Muscle layer of colon (tissue), 2 donors: Measurements from ENCODE around the gene SERPINA1.
"Not testable (repeated sequence)": the region's sequence is repeated elsewhere in the genome, so short reads cannot be mapped to it uniquely, and the experiment has no call there.

Experiments used
- H3K27ac ChIP-seq: one replicate; pipeline ENCODE4 v1.7.0; 2013; ENCODE audit warnings: low read depth, mild to moderate bottlenecking, low read length, moderate library complexity
- H3K27me3 ChIP-seq, 2 donors: one replicate each; pipeline ENCODE4 v1.7.0; 2013; ENCODE audit warnings: low read length in 2 of 2, mild to moderate bottlenecking in 2 of 2; ENCODE audit not compliant: insufficient read depth in 2 of 2, control insufficient read depth in 1 of 2
- H3K36me3 ChIP-seq: one replicate; pipeline ENCODE4 v1.7.0; 2013; ENCODE audit warnings: mild to moderate bottlenecking, low read length; ENCODE audit not compliant: insufficient read depth
- H3K4me1 ChIP-seq: one replicate; pipeline ENCODE4 v1.7.0; 2013; ENCODE audit warnings: mild to moderate bottlenecking, low read length; ENCODE audit not compliant: insufficient read depth
- H3K4me3 ChIP-seq, 2 donors: one replicate each; pipeline ENCODE4 v1.7.0; 2013; ENCODE audit warnings: low read length in 2 of 2, low read depth in 1 of 2, mild to moderate bottlenecking in 1 of 2, moderate library complexity in 1 of 2
- H3K9ac ChIP-seq: one replicate; pipeline ENCODE4 v1.7.0; 2013; ENCODE audit warnings: low read length
- H3K9me3 ChIP-seq: one replicate; pipeline ENCODE4 v1.7.0; 2013; ENCODE audit warnings: mild to moderate bottlenecking, low read length
- donor health status: abdominal sarcoma.
- donor health status: Adenocarcinoma of cecum.

The SERPINA1 gene

DNA sequence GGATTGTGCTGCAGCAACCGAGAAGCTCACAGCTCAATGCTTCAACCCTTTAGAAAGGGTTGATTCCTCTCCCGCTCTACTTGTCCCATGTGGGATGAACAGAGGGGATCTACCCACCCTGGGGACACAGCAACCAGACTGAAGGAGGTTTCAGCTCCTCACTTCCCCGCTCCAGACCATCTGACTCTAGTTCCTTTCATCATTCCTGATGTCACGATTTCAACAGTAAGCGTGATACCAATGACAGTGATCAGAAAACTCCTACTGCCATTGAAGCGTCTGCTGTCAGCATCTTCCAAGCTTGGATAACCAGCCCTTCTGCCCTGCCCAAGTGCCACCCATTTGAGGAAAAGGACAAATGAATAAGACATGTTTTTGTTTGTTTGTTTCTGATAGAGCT lies 14.3 kb downstream of the SERPINA1 start:
- no peaks in the 10 kb centered on the region for H3K27me3 ChIP-seq
- H3K9ac ChIP-seq = no peak overlapping the region
- H3K4me3 ChIP-seq = no peak overlapping the region
- H3K36me3 ChIP-seq = no peaks in the 10 kb centered on the region
- H3K27ac ChIP-seq = no peak overlapping the region
- no peaks in the 10 kb centered on the region for H3K9me3 ChIP-seq
- H3K4me1 ChIP-seq = no peaks in the 10 kb centered on the region

DNA sequence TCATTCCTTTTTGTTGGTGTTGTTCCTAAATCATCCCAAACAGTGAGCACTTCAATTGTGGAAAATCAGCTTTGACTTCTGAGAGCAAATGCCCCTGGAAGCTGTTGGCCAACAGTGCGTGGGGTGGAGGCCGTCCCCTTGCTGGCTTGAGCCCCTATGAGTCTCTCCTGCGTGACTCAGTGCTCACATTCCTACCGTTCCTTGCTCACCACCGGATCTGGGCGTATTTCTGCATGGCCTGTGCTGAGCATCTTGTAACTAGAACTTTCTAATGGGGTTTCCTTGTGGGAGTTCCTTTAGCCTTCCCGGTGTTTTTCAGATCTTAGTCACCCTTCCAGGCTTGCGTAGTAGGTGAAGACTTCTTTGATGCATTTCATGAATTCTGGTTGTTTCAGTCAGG lies 14.7 kb downstream of the SERPINA1 start:
- H3K9me3 ChIP-seq = no peaks in the 10 kb centered on the region
- no peaks in the 10 kb centered on the region for H3K36me3 ChIP-seq
- H3K27ac ChIP-seq = no peak overlapping the region
- no peaks in the 10 kb centered on the region for H3K27me3 ChIP-seq
- no peak overlapping the region for H3K9ac ChIP-seq
- no peak overlapping the region for H3K4me3 ChIP-seq
- H3K4me1 ChIP-seq = no peaks in the 10 kb centered on the region

GRCh38 chr14:94372021-94372605 lies 16.3 kb downstream of the SERPINA1 start:
- H3K36me3 ChIP-seq = no peaks in the 10 kb centered on the region
- no peak overlapping the region for H3K9ac ChIP-seq
- no peaks in the 10 kb centered on the region for H3K4me1 ChIP-seq
- no peak overlapping the region for H3K27ac ChIP-seq
- H3K9me3 ChIP-seq = no peaks in the 10 kb centered on the region
- H3K4me3 ChIP-seq = no peak overlapping the region
- no peaks in the 10 kb centered on the region for H3K27me3 ChIP-seq

DNA sequence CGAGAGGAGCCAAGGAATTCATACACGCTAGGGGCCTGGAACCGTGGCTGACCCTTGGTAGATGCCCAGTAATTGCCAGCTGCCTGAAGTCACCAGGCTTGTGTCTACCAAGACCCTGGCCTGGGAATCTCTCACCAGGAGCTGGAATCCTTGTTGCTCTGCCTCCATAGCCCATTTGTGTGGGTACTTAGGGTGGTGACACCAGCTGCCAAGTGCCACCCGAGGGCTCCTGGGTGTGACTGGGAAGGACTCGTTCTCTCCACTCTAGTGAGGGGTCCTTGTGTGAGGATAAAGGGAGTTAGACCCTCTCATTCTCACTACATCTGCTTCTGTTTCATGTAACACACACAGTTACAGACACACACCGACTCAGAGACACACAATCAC lies 17.9 kb downstream of the SERPINA1 start:
- no peak overlapping the region for H3K9ac ChIP-seq
- H3K9me3 ChIP-seq = no peaks in the 10 kb centered on the region
- no peak overlapping the region for H3K4me3 ChIP-seq
- no peak overlapping the region for H3K27ac ChIP-seq
- H3K27me3 ChIP-seq = no peaks in the 10 kb centered on the region
- no peaks in the 10 kb centered on the region for H3K36me3 ChIP-seq
- no peaks in the 10 kb centered on the region for H3K4me1 ChIP-seq

DNA sequence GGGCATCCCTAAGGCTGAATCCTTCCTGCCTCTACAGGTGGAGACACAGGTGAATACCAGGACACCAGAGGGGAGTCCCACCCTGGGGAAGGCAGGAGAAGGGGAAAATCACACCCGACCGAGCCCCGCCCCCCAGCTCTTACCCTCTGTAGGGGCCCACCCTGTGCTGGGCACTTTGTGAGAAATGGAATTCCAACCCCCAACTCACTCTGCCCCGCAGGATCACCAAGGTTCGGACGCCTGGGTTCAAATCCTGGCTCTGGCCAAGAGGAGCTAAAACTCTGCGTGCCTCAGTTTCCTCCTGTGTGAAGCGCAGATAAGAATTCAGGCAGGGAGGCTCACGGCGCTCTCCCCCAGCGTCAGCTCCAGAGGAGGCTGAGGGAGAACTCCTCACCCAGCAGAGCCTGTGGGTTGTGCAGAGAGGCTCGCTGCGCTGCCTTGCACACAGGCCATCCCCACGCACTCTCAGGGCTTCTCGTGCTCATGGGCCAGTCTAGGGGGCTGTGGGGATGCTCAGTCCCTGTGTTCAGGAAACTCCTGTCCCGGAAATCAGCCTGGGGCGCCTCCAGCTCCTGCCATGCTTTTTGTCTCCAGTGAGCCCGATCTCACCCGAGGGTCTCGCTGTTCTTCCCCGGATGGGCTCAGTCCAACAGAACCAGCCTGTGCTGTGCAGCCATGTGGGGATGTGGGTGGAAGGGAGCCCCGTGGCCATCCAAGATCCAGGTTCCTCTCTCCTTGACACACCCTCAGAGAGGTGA lies 18.5 kb downstream of the SERPINA1 start:
- H3K9ac ChIP-seq, H3K27me3 ChIP-seq, H3K36me3 ChIP-seq, H3K27ac ChIP-seq, H3K4me3 ChIP-seq, H3K9me3 ChIP-seq, H3K4me1 ChIP-seq: not testable (repeated sequence)

GRCh38 chr14:94368956-94369355 lies 19.4 kb downstream of the SERPINA1 start:
- no peak overlapping the region for H3K27ac ChIP-seq
- H3K4me3 ChIP-seq = no peak overlapping the region
- H3K27me3 ChIP-seq = no peaks in the 10 kb centered on the region
- no peaks in the 10 kb centered on the region for H3K9me3 ChIP-seq
- no peak overlapping the region for H3K9ac ChIP-seq
- no peaks in the 10 kb centered on the region for H3K4me1 ChIP-seq
- no peaks in the 10 kb centered on the region for H3K36me3 ChIP-seq

- Histone ChIP-seq H3K27me3 (no peaks in the 10 kb centered on the region), H3K4me1 (no peaks in the 10 kb centered on the region), H3K27ac (no peak overlapping the region), H3K4me3 (no peak overlapping the region), H3K36me3 (no peaks in the 10 kb centered on the region), H3K9ac (no peak overlapping the region), H3K9me3 (no peaks in the 10 kb centered on the region)
These were observed 20.2 kb downstream of the SERPINA1 start for GRCh38 chr14:94368243-94368590.

DNA sequence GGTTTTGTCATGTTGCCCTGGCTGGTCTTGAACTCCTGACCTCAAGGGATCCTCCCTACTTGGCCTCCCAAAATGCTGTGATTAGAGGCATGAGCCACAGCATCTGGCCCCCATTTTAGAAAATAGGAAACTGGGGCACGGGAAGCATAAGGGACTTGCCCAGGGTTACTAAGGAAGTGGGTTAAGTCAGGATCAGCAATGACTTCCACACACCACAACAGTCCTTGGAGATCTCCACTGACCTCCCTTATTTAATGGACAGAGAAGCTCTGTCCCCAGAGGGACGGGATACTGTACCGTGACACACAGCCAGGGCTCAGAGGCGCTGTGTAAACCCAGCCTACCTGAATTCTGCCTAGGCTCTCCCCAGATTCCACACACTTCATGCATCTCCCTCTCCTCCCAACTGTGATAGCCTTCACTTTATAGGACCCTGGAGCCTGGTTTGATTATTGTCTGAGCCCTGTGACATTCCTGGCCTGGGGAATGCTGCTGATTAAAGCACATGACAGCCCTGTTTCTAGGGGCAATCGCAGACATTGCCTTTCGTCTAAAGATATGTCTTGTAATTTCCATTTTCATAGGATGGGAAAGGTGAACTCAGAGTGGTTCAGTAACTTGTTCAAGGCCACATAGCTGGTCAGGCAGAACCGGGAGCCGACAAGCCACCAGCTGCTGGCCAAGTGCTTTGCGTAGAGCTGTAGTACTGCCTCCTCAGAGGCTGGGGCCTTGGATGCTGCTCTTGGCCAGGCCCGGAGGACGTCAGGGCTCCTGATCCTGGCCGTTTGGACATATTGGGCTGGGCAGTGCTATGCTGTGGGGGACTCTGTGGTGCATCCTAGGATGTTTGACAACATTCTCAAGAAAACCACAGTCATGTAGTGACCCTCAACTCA lies 20.8 kb downstream of the SERPINA1 start:
- no peak overlapping the region for H3K4me3 ChIP-seq
- H3K36me3 ChIP-seq = no peaks in the 10 kb centered on the region
- H3K4me1 ChIP-seq = no peaks in the 10 kb centered on the region
- H3K27ac ChIP-seq = no peak overlapping the region
- H3K9me3 ChIP-seq = no peaks in the 10 kb centered on the region
- no peak overlapping the region for H3K9ac ChIP-seq
- no peaks in the 10 kb centered on the region for H3K27me3 ChIP-seq

DNA sequence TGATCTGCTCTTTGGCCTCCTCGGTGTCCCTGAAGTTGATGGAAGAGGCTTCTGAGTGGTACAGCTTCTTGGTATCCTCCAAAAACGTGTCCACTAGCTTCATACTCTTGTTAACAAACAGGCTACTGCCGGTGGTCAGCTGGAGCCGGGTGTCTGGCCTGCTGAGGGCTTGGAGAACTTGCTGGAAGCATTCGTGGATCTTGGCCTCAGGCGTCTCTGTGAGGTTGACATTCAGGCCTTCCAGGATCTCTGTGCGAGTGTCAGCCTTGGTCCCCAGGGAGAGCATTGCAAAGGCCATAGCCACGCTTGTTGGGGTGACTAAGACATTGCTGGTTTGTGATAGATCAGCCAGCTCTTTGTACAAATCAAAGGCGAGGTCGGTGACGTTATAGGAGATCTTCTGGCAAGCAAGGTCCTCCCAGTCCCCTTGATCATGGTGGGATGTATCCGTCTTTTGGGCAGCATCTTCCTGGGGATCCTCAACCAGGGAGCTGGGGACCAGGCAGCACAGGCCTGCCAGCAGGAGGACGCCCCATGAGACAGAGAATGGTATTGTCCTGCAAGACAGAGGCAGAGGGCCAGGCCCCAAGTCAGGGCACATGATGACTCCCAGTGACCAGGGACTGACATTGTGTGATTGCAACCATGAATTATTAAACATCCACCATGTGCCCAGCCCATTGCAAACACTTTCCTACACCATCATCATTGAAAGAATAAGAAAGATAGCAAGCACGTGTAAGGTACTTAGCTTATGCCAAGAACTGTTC lies 22.1 kb downstream of the SERPINA1 start, which contains the start of gene SERPINA2:
TSS of gene SERPINA2 (minus strand) at position 553 of the 770 bp plus-strand sequence.
- H3K9me3 ChIP-seq = no peaks in the 10 kb centered on the region
- no peak within 1 kb of the TSS for H3K27ac ChIP-seq
- H3K27me3 ChIP-seq = no peaks in the 10 kb centered on the region
- H3K36me3 ChIP-seq = no peaks in the 10 kb centered on the region
- no peak within 1 kb of the TSS for H3K4me3 ChIP-seq
- H3K4me1 ChIP-seq = no peaks in the 10 kb centered on the region
- no peak within 1 kb of the TSS for H3K9ac ChIP-seq

GRCh38 chr14:94365624-94366023 lies 22.8 kb downstream of the SERPINA1 start:
- H3K4me1 ChIP-seq = no peaks in the 10 kb centered on the region
- H3K9me3 ChIP-seq = no peaks in the 10 kb centered on the region
- no peak overlapping the region for H3K9ac ChIP-seq
- no peaks in the 10 kb centered on the region for H3K27me3 ChIP-seq
- no peak overlapping the region for H3K27ac ChIP-seq
- no peaks in the 10 kb centered on the region for H3K36me3 ChIP-seq
- H3K4me3 ChIP-seq = no peak overlapping the region

DNA sequence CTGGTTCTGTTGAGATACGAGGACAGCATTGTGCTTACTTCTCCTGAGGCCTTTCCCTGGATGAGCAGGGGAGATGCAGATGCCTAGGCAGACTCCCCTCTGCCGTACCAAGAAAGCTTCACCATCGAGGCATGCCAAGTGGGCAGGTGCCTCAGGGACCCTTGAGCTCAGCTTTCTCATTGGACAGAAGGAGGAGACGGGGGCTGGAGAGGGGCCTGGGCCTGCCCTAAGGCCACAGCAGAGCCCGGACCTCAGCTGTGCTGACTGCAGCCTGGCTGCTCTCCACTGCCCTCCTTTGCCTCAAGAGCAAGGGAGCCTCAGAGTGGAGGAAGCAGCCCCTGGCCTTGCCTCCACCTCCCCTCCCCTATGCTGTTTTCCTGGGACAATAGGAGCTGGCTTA lies 23.4 kb downstream of the SERPINA1 start:
- Histone ChIP-seq H3K4me3 (no peak overlapping the region), H3K4me1 (no peaks in the 10 kb centered on the region), H3K36me3 (no peaks in the 10 kb centered on the region), H3K9me3 (no peaks in the 10 kb centered on the region), H3K9ac (no peak overlapping the region), H3K27ac (no peak overlapping the region), H3K27me3 (no peaks in the 10 kb centered on the region)
